A549 (cell line): ENCODE results near the gene INSYN1. TPM values are rescaled to one million over a fixed set of nuclear protein-coding genes. Genes with fewer than 3 reads are reported as not detected.

Experiments used
- ATAC-seq, 2 experiments: fragments of 200-7000 bp in 1 of 2; fragments of >200 bp in 1 of 2; cut with Nextera tagmentation in 1 of 2; cut with Tn5 transposase in 1 of 2; 3 replicates each; pipeline versions ENCODE4 v1.8.0 to v1.9.1; 2018 to 2020; ENCODE audit warnings: mild to moderate bottlenecking in 1 of 2, moderate library complexity in 1 of 2
- CTCF ChIA-PET: fragments of 300-600 bp; sonication (Branson Sonifier 250); formaldehyde crosslinking; extraction: SDS; loops from one replicate; lab custom pipeline; 2021; ENCODE audit warnings: antibody characterized with exemption, inconsistent platforms; lab: Yijun Ruan, JAX
- POLR2A ChIA-PET: fragments of 350-600 bp; formaldehyde crosslinking; extraction: SDS; loops from one replicate; lab custom pipeline; 2021; ENCODE audit warnings: antibody characterized with exemption, inconsistent platforms; lab: Yijun Ruan, JAX
- DNase-seq, 2 experiments: peaks; one replicate each; pipeline versions ENCODE4 v3.0.0 to v3.0.0-alpha.2; 2011 to 2016; ENCODE audit warnings: low read depth in 1 of 2, low spot score in 1 of 2
- FAIRE-seq: peaks from 2 replicates; lab custom pipeline; 2011; peaks lifted over from hg19 to GRCh38; lab: Jason Lieb, UNC
- H3K27ac ChIP-seq, 2 experiments: fragments of >200 bp; sonication (Bioruptor Twin); formaldehyde crosslinking; 3 replicates each; pipeline ENCODE4 v1.5.1; 2016 to 2017
- H3K4me1 ChIP-seq: fragments of >200 bp; sonication (Bioruptor Twin); formaldehyde crosslinking; 3 replicates; pipeline ENCODE4 v1.6.1; 2016
- H3K4me2 ChIP-seq: fragments of >200 bp; sonication (Bioruptor Twin); formaldehyde crosslinking; 3 replicates; pipeline ENCODE4 v1.6.1; 2016
- H3K4me3 ChIP-seq: fragments of >200 bp; sonication (Bioruptor Twin); formaldehyde crosslinking; 3 replicates; pipeline ENCODE4 v1.5.1; 2016
- H3K9me3 ChIP-seq: fragments of >200 bp; sonication (Bioruptor Twin); formaldehyde crosslinking; 3 replicates; pipeline ENCODE4 v1.6.1; 2016
- BCL3 ChIP-seq: fragments of >200 bp; sonication (Bioruptor Twin); formaldehyde crosslinking; IDR thresholded peaks from 3 replicates; pipeline ENCODE4 v1.6.1; 2016
- BHLHE40 ChIP-seq: IDR thresholded peaks from 2 replicates; pipeline ENCODE4 v1.6.1; 2012; ENCODE audit warnings: low read depth, low read length, inconsistent platforms
- CBX8 ChIP-seq: fragments of 200-600 bp; sonication (generic); IDR thresholded peaks from 2 replicates; pipeline ENCODE4 v1.6.1; 2016
- CHD2 ChIP-seq: fragments of 150-350 bp; IDR thresholded peaks from 2 replicates; pipeline ENCODE4 v1.6.1; 2014; ENCODE audit warnings: low read length; ENCODE audit not compliant: partially characterized antibody
- CHD4 ChIP-seq: fragments of 200-600 bp; sonication (generic); IDR thresholded peaks from 2 replicates; pipeline ENCODE4 v1.6.1; 2016; ENCODE audit warnings: antibody characterized with exemption, mild to moderate bottlenecking, borderline replicate concordance
- EHMT2 ChIP-seq: fragments of 200-600 bp; sonication (generic); IDR thresholded peaks from 2 replicates; pipeline ENCODE4 v1.6.1; 2016; ENCODE audit warnings: antibody characterized with exemption, low read depth, mild to moderate bottlenecking, moderate library complexity
- ELK1 ChIP-seq: fragments of 150-350 bp; IDR thresholded peaks from 2 replicates; pipeline ENCODE4 v1.6.1; 2014; ENCODE audit warnings: low read depth, mild to moderate bottlenecking, low read length
- EP300 ChIP-seq, 2 experiments: fragments of >200 bp; sonication (Bioruptor Twin); formaldehyde crosslinking; IDR thresholded peaks; 2 replicates in 1 of 2; 3 replicates in 1 of 2; pipeline ENCODE4 v1.6.1; 2016 to 2017
- FOXS1 ChIP-seq: fragments of 250-450 bp; sonication (Bioruptor Pico); IDR thresholded peaks from 2 replicates; pipeline ENCODE4 v1.5.0; 2020; ENCODE audit warnings: mild to moderate bottlenecking, moderate library complexity
- HEYL ChIP-seq: fragments of 250-450 bp; sonication (Bioruptor Pico); IDR thresholded peaks from 2 replicates; pipeline ENCODE4 v1.8.0; 2021; ENCODE audit warnings: mild to moderate bottlenecking, moderate library complexity
- JUNB ChIP-seq: fragments of >200 bp; sonication (Bioruptor Twin); formaldehyde crosslinking; IDR thresholded peaks from 2 replicates; pipeline ENCODE4 v1.6.1; 2016
- KDM1A ChIP-seq: fragments of 200-600 bp; sonication (generic); IDR thresholded peaks from 2 replicates; pipeline ENCODE4 v1.6.1; 2016; ENCODE audit warnings: low read depth, mild to moderate bottlenecking
- MAFK ChIP-seq: fragments of 450-650 bp; IDR thresholded peaks from 2 replicates; pipeline ENCODE4 v1.6.1; 2014; ENCODE audit not compliant: partially characterized antibody
- NR3C1 ChIP-seq: fragments of >200 bp; sonication (Bioruptor Twin); formaldehyde crosslinking; IDR thresholded peaks from 3 replicates; pipeline ENCODE4 v1.6.1; 2017
- RNF2 ChIP-seq: fragments of 200-600 bp; sonication (generic); IDR thresholded peaks from 2 replicates; pipeline ENCODE4 v1.6.1; 2016; ENCODE audit warnings: low read depth, mild to moderate bottlenecking, antibody characterized with exemption, moderate library complexity, borderline replicate concordance
- SMC3 ChIP-seq: fragments of >200 bp; sonication (Bioruptor Twin); formaldehyde crosslinking; IDR thresholded peaks from 3 replicates; pipeline ENCODE4 v1.6.1; 2018; ENCODE audit warnings: inconsistent platforms
- SREBF2 ChIP-seq: fragments of 450-650 bp; IDR thresholded peaks from 2 replicates; pipeline ENCODE4 v1.6.1; 2014; ENCODE audit warnings: mild to moderate bottlenecking, moderate library complexity
- USF2 ChIP-seq: fragments of 450-650 bp; IDR thresholded peaks from 2 replicates; pipeline ENCODE4 v1.6.1; 2014; ENCODE audit warnings: antibody characterized with exemption
- WGBS: methylation state at CpG from one replicate; pipeline ENCODE4 v1.1.6; 2017; ENCODE audit errors: missing lambda C conversion rate; 5-methylcytosine and 5-hydroxymethylcytosine counted together
- polyA plus RNA-seq, 4 experiments: library from polyadenylated mRNA; depleted of rRNA in 3 of 4; stranded (reverse); fragments of >200 nt; fragmentation: RNase III in 1 of 4; extraction: RNeasy Plus Mini Kit Qiagen cat#74134 plus additional on column Dnase treatment in 1 of 4; gene quantifications; 2 replicates in 3 of 4; 3 replicates in 1 of 4; pipeline ENCODE4 v1.2.3, GENCODE V29; 2011 to 2017
- TF ChIP-seq, protein P1 (sequence below): fragments of >200 bp; sonication (Bioruptor Twin); formaldehyde crosslinking; IDR thresholded peaks from 3 replicates; pipeline ENCODE4 v1.5.1; 2016
- TF ChIP-seq, protein P2 (sequence below): fragments of >200 bp; sonication (Bioruptor Twin); formaldehyde crosslinking; IDR thresholded peaks from 2 replicates; pipeline ENCODE4 v1.6.1; 2016

Gene INSYN1
- polyA plus RNA-seq, 2 of the 4 experiments (the other 2 are of a cell fraction): 0.54 to 1.9 TPM

- no peak overlapping the region for H3K4me3 ChIP-seq
- ChIA-PET CTCF (interaction anchor here (0.9 to 4.2 kb wide), 2 partner anchors 10 to 79 kb away, joined by 4 to 20 read pairs; no protein-coding TSS in a partner anchor), POLR2A (no interaction called here)
- H3K27ac ChIP-seq: no peak overlapping the region
- ATAC-seq (no peak), FAIRE-seq (no peak)
- H3K4me1 ChIP-seq: no peaks in the 10 kb centered on the region
- H3K4me2 ChIP-seq: no peak overlapping the region
- WGBS: 86% methylated on average over 5 of the region's 5 CpGs
- H3K9me3 ChIP-seq: no peaks in the 10 kb centered on the region
- TF ChIP-seq SMC3 (no peak), KDM1A (0 out of 2 replicates have a peak, but pooled peaks have one; percentile 40)
- TF ChIP-seq, all 56 proteins: peak for 1
- no peak for DNase-seq
These were observed 38.4 kb downstream of the INSYN1 start for GRCh38 chr15:73714695-73715301.

GRCh38 chr15:73712107-73712506 lies 41.0 kb downstream of the INSYN1 start:
- ATAC-seq (peak in 1 of 2 experiments; percentile 68; a peak in 3 of 6 replicates), FAIRE-seq (no peak), DNase-seq (no peak)
- ChIA-PET POLR2A (no interaction called here), CTCF (interaction anchor here (1.0 to 1.8 kb wide), 4 partner anchors 12 to 406 kb away, joined by 3 to 7 read pairs (median 4); no protein-coding TSS in a partner anchor)
- TF ChIP-seq SREBF2 (no peak), EHMT2 (no peak), ELK1 (no peak), JUNB (no peak), FOXS1 (CRISPR knock-in tag) (no peak), BHLHE40 (no peak), EP300 (IDR thresholded peaks at IDR 0.05) (no peak), NR3C1 (no peak), HEYL (CRISPR knock-in tag) (no peak), MAFK (no peak), CHD2 (no peak), BCL3 (no peak), RNF2 (no peak), CBX8 (no peak), CHD4 (no peak), USF2 (no peak)
- TF ChIP-seq, protein P1, sequence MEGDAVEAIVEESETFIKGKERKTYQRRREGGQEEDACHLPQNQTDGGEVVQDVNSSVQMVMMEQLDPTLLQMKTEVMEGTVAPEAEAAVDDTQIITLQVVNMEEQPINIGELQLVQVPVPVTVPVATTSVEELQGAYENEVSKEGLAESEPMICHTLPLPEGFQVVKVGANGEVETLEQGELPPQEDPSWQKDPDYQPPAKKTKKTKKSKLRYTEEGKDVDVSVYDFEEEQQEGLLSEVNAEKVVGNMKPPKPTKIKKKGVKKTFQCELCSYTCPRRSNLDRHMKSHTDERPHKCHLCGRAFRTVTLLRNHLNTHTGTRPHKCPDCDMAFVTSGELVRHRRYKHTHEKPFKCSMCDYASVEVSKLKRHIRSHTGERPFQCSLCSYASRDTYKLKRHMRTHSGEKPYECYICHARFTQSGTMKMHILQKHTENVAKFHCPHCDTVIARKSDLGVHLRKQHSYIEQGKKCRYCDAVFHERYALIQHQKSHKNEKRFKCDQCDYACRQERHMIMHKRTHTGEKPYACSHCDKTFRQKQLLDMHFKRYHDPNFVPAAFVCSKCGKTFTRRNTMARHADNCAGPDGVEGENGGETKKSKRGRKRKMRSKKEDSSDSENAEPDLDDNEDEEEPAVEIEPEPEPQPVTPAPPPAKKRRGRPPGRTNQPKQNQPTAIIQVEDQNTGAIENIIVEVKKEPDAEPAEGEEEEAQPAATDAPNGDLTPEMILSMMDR: no peak
- TF ChIP-seq, protein P2, sequence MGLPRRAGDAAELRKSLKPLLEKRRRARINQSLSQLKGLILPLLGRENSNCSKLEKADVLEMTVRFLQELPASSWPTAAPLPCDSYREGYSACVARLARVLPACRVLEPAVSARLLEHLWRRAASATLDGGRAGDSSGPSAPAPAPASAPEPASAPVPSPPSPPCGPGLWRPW: no peak
- Histone ChIP-seq H3K4me2 (no peak overlapping the region), H3K9me3 (no peaks in the 10 kb centered on the region), H3K4me3 (no peak overlapping the region), H3K27ac (no peak overlapping the region), H3K4me1 (no peaks in the 10 kb centered on the region)
